ENCODE data around the gene PUS1.

The PUS1 gene

GRCh38 chr12:131941116-131941986 lies 12.3 kb downstream of the PUS1 start:
- peaks cover 65% of the 10 kb centered on the region for H3K36me3 ChIP-seq (ENCODE audit: control insufficient read depth, low read length)
- TF ChIP-seq EZH2phosphoT487 (IDR thresholded peaks at IDR 0.05; ENCODE audit: borderline replicate concordance, low read length) (no peak), CTCF (IDR thresholded peaks at IDR 0.05; ENCODE audit: low read depth, low read length, poor library complexity, severe bottlenecking) (no peak)
- H3K79me2 ChIP-seq (ENCODE audit: control insufficient read depth, low read length): no peaks in the 10 kb centered on the region
- H3K9me3 ChIP-seq (ENCODE audit: control insufficient read depth, insufficient read depth, low read length): no peaks in the 10 kb centered on the region
- H3K4me3 ChIP-seq (ENCODE audit: low read length): no peak overlapping the region
- no peaks in the 10 kb centered on the region for H3K9me2 ChIP-seq (replicated peaks; ENCODE audit: control insufficient read depth, low read length)
- H4K20me1 ChIP-seq (ENCODE audit: control insufficient read depth, insufficient read depth, low read depth, low read length): no peaks in the 10 kb centered on the region
- H3K27me3 ChIP-seq (ENCODE audit: control insufficient read depth, low read length): no peaks in the 10 kb centered on the region
- no peaks in the 10 kb centered on the region for H3K4me1 ChIP-seq (ENCODE audit: control insufficient read depth, low read length)
- no peak overlapping the region for H3K4me2 ChIP-seq (ENCODE audit: low read length)
- no peaks in the 10 kb centered on the region for H3F3A ChIP-seq (ENCODE audit: control insufficient read depth, insufficient read depth)
- H3K27ac ChIP-seq (ENCODE audit: low read depth, low read length): no peak overlapping the region

- Histone ChIP-seq H3K79me2 (ENCODE audit: control insufficient read depth, low read length) (no peaks in the 10 kb centered on the region), H3K36me3 (ENCODE audit: control insufficient read depth, low read length) (peaks cover 60% of the 10 kb centered on the region), H3K4me3 (ENCODE audit: low read length) (no peak overlapping the region), H3K4me2 (ENCODE audit: low read length) (no peak overlapping the region), H3K9me3 (ENCODE audit: control insufficient read depth, insufficient read depth, low read length) (no peaks in the 10 kb centered on the region), H4K20me1 (ENCODE audit: control insufficient read depth, insufficient read depth, low read depth, low read length) (no peaks in the 10 kb centered on the region), H3K9me2 (replicated peaks; ENCODE audit: control insufficient read depth, low read length) (no peaks in the 10 kb centered on the region), H3F3A (ENCODE audit: control insufficient read depth, insufficient read depth) (no peaks in the 10 kb centered on the region), H3K27ac (ENCODE audit: low read depth, low read length) (no peak overlapping the region), H3K4me1 (ENCODE audit: control insufficient read depth, low read length) (no peaks in the 10 kb centered on the region), H3K27me3 (ENCODE audit: control insufficient read depth, low read length) (no peaks in the 10 kb centered on the region)
- TF ChIP-seq EZH2phosphoT487 (IDR thresholded peaks at IDR 0.05; ENCODE audit: borderline replicate concordance, low read length) (no peak), CTCF (IDR thresholded peaks at IDR 0.05; ENCODE audit: low read depth, low read length, poor library complexity, severe bottlenecking) (no peak)
Observed at GRCh38 chr12:131941987-131942341, 12.9 kb downstream of the PUS1 start.

- 0 out of 2 replicates have a peak, but pooled peaks cover 3% of the 10 kb centered on the region for H4K20me1 ChIP-seq (ENCODE audit: control insufficient read depth, insufficient read depth, low read depth, low read length)
- H3K79me2 ChIP-seq (ENCODE audit: control insufficient read depth, low read length): no peaks in the 10 kb centered on the region
- H3K36me3 ChIP-seq (ENCODE audit: control insufficient read depth, low read length): peaks cover 58% of the 10 kb centered on the region
- H3K4me3 ChIP-seq (ENCODE audit: low read length): no peak overlapping the region
- no peaks in the 10 kb centered on the region for H3K27me3 ChIP-seq (ENCODE audit: control insufficient read depth, low read length)
- no peaks in the 10 kb centered on the region for H3K4me1 ChIP-seq (ENCODE audit: control insufficient read depth, low read length)
- no peak overlapping the region for H3K27ac ChIP-seq (ENCODE audit: low read depth, low read length)
- peaks cover 1% of the 10 kb centered on the region; the same call in 1 of the 2 replicates for H3F3A ChIP-seq (ENCODE audit: control insufficient read depth, insufficient read depth)
- no peaks in the 10 kb centered on the region for H3K9me3 ChIP-seq (ENCODE audit: control insufficient read depth, insufficient read depth, low read length)
- H3K4me2 ChIP-seq (ENCODE audit: low read length): no peak overlapping the region
- no peaks in the 10 kb centered on the region for H3K9me2 ChIP-seq (replicated peaks; ENCODE audit: control insufficient read depth, low read length)
- TF ChIP-seq EZH2phosphoT487 (IDR thresholded peaks at IDR 0.05; ENCODE audit: borderline replicate concordance, low read length) (no peak), CTCF (IDR thresholded peaks at IDR 0.05; ENCODE audit: low read depth, low read length, poor library complexity, severe bottlenecking) (no peak)
Observed at GRCh38 chr12:131942671-131943070, 13.6 kb downstream of the PUS1 start.

Measured in DOHH2 (cell line).